ENCODE data around the gene RAB40C.

RAB40C gene

GRCh38 chr16:560204-560700, 29.6 kb upstream of the RAB40C start, which contains the start of gene PRR35:
TSS of gene PRR35 (plus strand) at chr16:560394. CDS start at chr16:563295, 2,901 bp downstream.
- no peak within 1 kb of the TSS for H3K9ac ChIP-seq (ENCODE audit: low read depth, low read length)
- H3K4me2 ChIP-seq (ENCODE audit: insufficient read depth, low read length), result no peak within 1 kb of the TSS
- H3K9me3 ChIP-seq (ENCODE audit: insufficient read depth, low read length, severe bottlenecking), result no peaks in the 10 kb centered on the region
- TF ChIP-seq CTCF (IDR thresholded peaks at IDR 0.05; ENCODE audit: borderline replicate concordance, extremely low read depth, low read length, poor library complexity, severe bottlenecking), result no peak
- no peak for DNase-seq
- H4K20me1 ChIP-seq (ENCODE audit: insufficient read depth, low read length), result no peaks in the 10 kb centered on the region; the same call in 1 of the 2 replicates
- H3K79me2 ChIP-seq (ENCODE audit: insufficient read depth, low read length), result no peaks in the 10 kb centered on the region
- no peaks in the 10 kb centered on the region for H3K36me3 ChIP-seq (ENCODE audit: insufficient read depth, low read length)
- no peaks in the 10 kb centered on the region for H3K4me1 ChIP-seq (ENCODE audit: insufficient read depth, low read length)
- no peak within 1 kb of the TSS for H3K4me3 ChIP-seq (ENCODE audit: low read depth in 1 of 2, low read length in 2 of 2)
- no peak within 1 kb of the TSS for H2AFZ ChIP-seq (ENCODE audit: low read depth, low read length)
- H3K27ac ChIP-seq (ENCODE audit: low read length), result no peak within 1 kb of the TSS
- no peak for ATAC-seq (ENCODE audit: insufficient read depth, low read depth)
- H3K27me3 ChIP-seq (ENCODE audit: insufficient read depth, low read length, poor library complexity), result no peaks in the 10 kb centered on the region

GRCh38 chr16:560701-561412, 29.0 kb upstream of the RAB40C start:
- no peak overlapping the region for H3K27ac ChIP-seq (ENCODE audit: low read length)
- no peaks in the 10 kb centered on the region for H3K9me3 ChIP-seq (ENCODE audit: insufficient read depth, low read length, severe bottlenecking)
- no peak for TF ChIP-seq CTCF (IDR thresholded peaks at IDR 0.05; ENCODE audit: borderline replicate concordance, extremely low read depth, low read length, poor library complexity, severe bottlenecking)
- TF ChIP-seq EZH2 (IDR thresholded peaks at IDR 0.05; ENCODE audit: borderline replicate concordance, low read depth, low read length, severe bottlenecking), result no peak
- H2AFZ ChIP-seq (ENCODE audit: low read depth, low read length), result no peak overlapping the region
- DNase-seq (no peak), ATAC-seq (ENCODE audit: insufficient read depth, low read depth) (no peak)
- H3K36me3 ChIP-seq (ENCODE audit: insufficient read depth, low read length), result no peaks in the 10 kb centered on the region
- no peak overlapping the region for H3K4me3 ChIP-seq (ENCODE audit: low read depth in 1 of 2, low read length in 2 of 2)
- peaks cover 2% of the 10 kb centered on the region; the same call in 1 of the 2 replicates for H3K4me1 ChIP-seq (ENCODE audit: insufficient read depth, low read length)
- H3K9ac ChIP-seq (ENCODE audit: low read depth, low read length), result no peak overlapping the region
- no peaks in the 10 kb centered on the region for H3K27me3 ChIP-seq (ENCODE audit: insufficient read depth, low read length, poor library complexity)
- H4K20me1 ChIP-seq (ENCODE audit: insufficient read depth, low read length), result no peaks in the 10 kb centered on the region
- no peak overlapping the region for H3K4me2 ChIP-seq (ENCODE audit: insufficient read depth, low read length)
- H3K79me2 ChIP-seq (ENCODE audit: insufficient read depth, low read length), result no peaks in the 10 kb centered on the region

- Histone ChIP-seq H4K20me1 (ENCODE audit: insufficient read depth, low read length) (no peaks in the 10 kb centered on the region), H3K4me2 (ENCODE audit: insufficient read depth, low read length) (no peak overlapping the region), H3K27ac (ENCODE audit: low read length) (no peak overlapping the region), H2AFZ (ENCODE audit: low read depth, low read length) (no peak overlapping the region), H3K4me3 (ENCODE audit: low read depth in 1 of 2, low read length in 2 of 2) (no peak overlapping the region), H3K79me2 (ENCODE audit: insufficient read depth, low read length) (no peaks in the 10 kb centered on the region), H3K27me3 (ENCODE audit: insufficient read depth, low read length, poor library complexity) (no peaks in the 10 kb centered on the region), H3K4me1 (ENCODE audit: insufficient read depth, low read length) (peaks cover 7% of the 10 kb centered on the region), H3K9ac (ENCODE audit: low read depth, low read length) (no peak overlapping the region), H3K36me3 (ENCODE audit: insufficient read depth, low read length) (no peaks in the 10 kb centered on the region), H3K9me3 (ENCODE audit: insufficient read depth, low read length, severe bottlenecking) (no peaks in the 10 kb centered on the region)
- TF ChIP-seq CTCF (IDR thresholded peaks at IDR 0.05; ENCODE audit: borderline replicate concordance, extremely low read depth, low read length, poor library complexity, severe bottlenecking), result no peak
- no peak for TF ChIP-seq EZH2 (IDR thresholded peaks at IDR 0.05; ENCODE audit: borderline replicate concordance, low read depth, low read length, severe bottlenecking)
- no peak for ATAC-seq (ENCODE audit: insufficient read depth, low read depth)
- no peak for DNase-seq
Measured at GRCh38 chr16:561413-561794, 28.5 kb upstream of the RAB40C start.

Measured in DND-41 (cell line).